Caco-2 (cell line): ENCODE results near the gene RBBP6. TPM values are rescaled to one million over a fixed set of nuclear protein-coding genes. Genes with fewer than 3 reads are reported as not detected.

Source experiments
- BruUV-seq: library from RNA; stranded (reverse); fragments of 400-500 nt; replicated peaks from 2 replicates; lab custom pipeline; 2021; lab: Mats Ljungman, UMichigan
- CTCF ChIA-PET: fragments of 300-600 bp; sonication (Branson Sonifier 250); formaldehyde crosslinking; loops from one replicate; lab custom pipeline; 2022; ENCODE audit warnings: antibody characterized with exemption; lab: Charles Lee
- POLR2A ChIA-PET: fragments of 300-600 bp; sonication (Branson Sonifier 250); formaldehyde crosslinking; loops from one replicate; lab custom pipeline; 2022; ENCODE audit warnings: antibody characterized with exemption; lab: Charles Lee
- DNase-seq, 2 experiments: peaks; one replicate each; pipeline versions ENCODE4 v3.0.0 to v3.0.0-alpha.2; 2020 to 2022
- H3K27me3 ChIP-seq: replicated peaks from 2 replicates; pipeline ENCODE4 v1.6.0; 2011; ENCODE audit warnings: low read length; ENCODE audit not compliant: control insufficient read depth, insufficient read depth
- H3K36me3 ChIP-seq: 2 replicates; pipeline ENCODE4 v1.5.1; 2011; ENCODE audit warnings: low read length; ENCODE audit not compliant: control insufficient read depth, insufficient read depth
- H3K4me1 ChIP-seq: fragments of 250-450 bp; sonication (Bioruptor Pico); 2 replicates; pipeline ENCODE4 v1.5.1; 2020; ENCODE audit warnings: mild to moderate bottlenecking
- H3K4me3 ChIP-seq: 2 replicates; pipeline ENCODE4 v1.5.1; 2011; ENCODE audit warnings: low read depth, mild to moderate bottlenecking, control low read depth, low read length
- H3K9me3 ChIP-seq: fragments of 250-450 bp; sonication (Bioruptor Pico); 2 replicates; pipeline ENCODE4 v1.5.1; 2020; ENCODE audit warnings: mild to moderate bottlenecking, moderate library complexity
- H3K27ac Mint-ChIP-seq: one replicate; pipeline ENCODE4 v1.8.0; 2022; ENCODE audit warnings: mixed read lengths; ENCODE audit not compliant: unreplicated experiment
- H3K27me3 Mint-ChIP-seq: one replicate; pipeline ENCODE4 v1.8.0; 2022; ENCODE audit warnings: mixed read lengths; ENCODE audit not compliant: insufficient read depth, unreplicated experiment
- H3K36me3 Mint-ChIP-seq: one replicate; pipeline ENCODE4 v1.8.0; 2022; ENCODE audit warnings: mild to moderate bottlenecking, mixed read lengths; ENCODE audit not compliant: insufficient read depth, unreplicated experiment
- H3K4me1 Mint-ChIP-seq: one replicate; pipeline ENCODE4 v1.8.0; 2022; ENCODE audit warnings: low read depth, mixed read lengths; ENCODE audit not compliant: unreplicated experiment
- H3K4me3 Mint-ChIP-seq: one replicate; pipeline ENCODE4 v1.8.0; 2022; ENCODE audit warnings: mild to moderate bottlenecking, moderate library complexity, mixed read lengths; ENCODE audit not compliant: unreplicated experiment
- H3K9me3 Mint-ChIP-seq: one replicate; pipeline ENCODE4 v1.8.0; 2022; ENCODE audit warnings: mixed read lengths; ENCODE audit not compliant: unreplicated experiment
- CTCF ChIP-seq, 2 experiments: fragments of 200-600 bp in 1 of 2; IDR thresholded peaks; 1 replicate in 1 of 2; 2 replicates in 1 of 2; pipeline versions ENCODE4 v1.5.1 to v1.8.0; 2011 to 2022; ENCODE audit warnings: antibody characterized with exemption in 1 of 2, control low read depth in 1 of 2, inconsistent platforms in 1 of 2, low read depth in 1 of 2, low read length in 1 of 2, mild to moderate bottlenecking in 1 of 2, moderate library complexity in 1 of 2; ENCODE audit not compliant: insufficient read depth in 1 of 2, severe bottlenecking in 1 of 2, unreplicated experiment in 1 of 2
- intact Hi-C: fragments of 100-400 bp; cut with micrococcal nuclease; formaldehyde crosslinking; loops from one replicate; pipeline ENCODE4 v1.10.0; 2022; ENCODE audit not compliant: unreplicated experiment
- total RNA-seq: library from RNA; stranded (reverse); gene quantifications from 2 replicates; pipeline ENCODE4 v1.2.3, GENCODE V29; 2022

Gene RBBP6
- total RNA-seq, 1 experiment from 2014 or later = 38.7 TPM

GRCh38 chr16:24562811-24563210, 23.4 kb downstream of the RBBP6 start:
- H3K4me3 Mint-ChIP-seq = no peak overlapping the region
- no peaks in the 10 kb centered on the region for H3K27me3 Mint-ChIP-seq
- no peak overlapping the region for H3K27ac Mint-ChIP-seq
- no peak for TF ChIP-seq CTCF (IDR thresholded peaks at IDR 0.05; ENCODE audit: insufficient read depth in 1 of 2, low read depth in 1 of 2, low read length in 1 of 2, severe bottlenecking in 1 of 2, unreplicated experiment in 1 of 2)
- H3K27me3 ChIP-seq = no peaks in the 10 kb centered on the region
- CTCF ChIA-PET = no interaction called here
- H3K9me3 ChIP-seq = no peaks in the 10 kb centered on the region
- no peaks in the 10 kb centered on the region; the same call in 1 of the 2 replicates for H3K36me3 ChIP-seq
- DNase-seq = no peak
- intact Hi-C loops = no loop called here
- H3K9me3 Mint-ChIP-seq = no peaks in the 10 kb centered on the region
- BruUV-seq = no TSS peak
- H3K4me1 Mint-ChIP-seq = no peaks in the 10 kb centered on the region
- H3K4me1 ChIP-seq = no peaks in the 10 kb centered on the region
- H3K36me3 Mint-ChIP-seq = peaks cover 58% of the 10 kb centered on the region
- POLR2A ChIA-PET = no interaction called here
- no peak overlapping the region for H3K4me3 ChIP-seq

GRCh38 chr16:24568392-24568791, 29.0 kb downstream of the RBBP6 start:
- Histone ChIP-seq H3K4me3 (no peak overlapping the region), H3K27me3 (no peaks in the 10 kb centered on the region), H3K36me3 (no peaks in the 10 kb centered on the region; the same call in 1 of the 2 replicates), H3K4me1 (no peaks in the 10 kb centered on the region), H3K9me3 (no peaks in the 10 kb centered on the region)
- no peaks in the 10 kb centered on the region for H3K27me3 Mint-ChIP-seq
- peaks cover 29% of the 10 kb centered on the region for H3K9me3 Mint-ChIP-seq
- TF ChIP-seq CTCF (IDR thresholded peaks at IDR 0.05; ENCODE audit: insufficient read depth in 1 of 2, low read depth in 1 of 2, low read length in 1 of 2, severe bottlenecking in 1 of 2, unreplicated experiment in 1 of 2) = no peak
- H3K4me3 Mint-ChIP-seq = no peak overlapping the region
- no TSS peak for BruUV-seq
- DNase-seq = no peak
- ChIA-PET CTCF (no interaction called here), POLR2A (no interaction called here)
- peaks cover 65% of the 10 kb centered on the region for H3K36me3 Mint-ChIP-seq
- no peaks in the 10 kb centered on the region for H3K4me1 Mint-ChIP-seq
- no peak overlapping the region for H3K27ac Mint-ChIP-seq
- intact Hi-C loops = no loop called here

- no peak for TF ChIP-seq CTCF (IDR thresholded peaks at IDR 0.05; ENCODE audit: insufficient read depth in 1 of 2, low read depth in 1 of 2, low read length in 1 of 2, severe bottlenecking in 1 of 2, unreplicated experiment in 1 of 2)
- ChIA-PET POLR2A (no interaction called here), CTCF (no interaction called here)
- no peak overlapping the region for H3K27ac Mint-ChIP-seq
- H3K4me3 ChIP-seq = no peak overlapping the region
- peaks cover 74% of the 10 kb centered on the region for H3K36me3 Mint-ChIP-seq
- H3K9me3 Mint-ChIP-seq = peaks cover 29% of the 10 kb centered on the region
- no peaks in the 10 kb centered on the region for H3K9me3 ChIP-seq
- H3K4me1 Mint-ChIP-seq = no peaks in the 10 kb centered on the region
- BruUV-seq = no TSS peak
- no peaks in the 10 kb centered on the region for H3K27me3 Mint-ChIP-seq
- H3K36me3 ChIP-seq = no peaks in the 10 kb centered on the region; the same call in 1 of the 2 replicates
- no peaks in the 10 kb centered on the region for H3K27me3 ChIP-seq
- DNase-seq = no peak
- no peaks in the 10 kb centered on the region for H3K4me1 ChIP-seq
- no peak overlapping the region for H3K4me3 Mint-ChIP-seq
- intact Hi-C loops = no loop called here
Observed at GRCh38 chr16:24571096-24571495, 31.7 kb downstream of the RBBP6 start.
